GM10847 (cell line): ENCODE results near the gene FBLN2.

ENCODE experiments used
- POLR2A ChIP-seq: IDR thresholded peaks from 2 replicates; pipeline ENCODE4 v1.6.1; 2011; ENCODE audit not compliant: insufficient read length; ENCODE audit errors: extremely low read depth

The FBLN2 gene

GRCh38 chr3:13548696-13549622 lies at the start of gene FBLN2:
FBLN2 (plus strand) TSS chr3:13549125; CDS start chr3:13570356, 21,231 bp downstream.
- TF ChIP-seq POLR2A, result no peak

DNA sequence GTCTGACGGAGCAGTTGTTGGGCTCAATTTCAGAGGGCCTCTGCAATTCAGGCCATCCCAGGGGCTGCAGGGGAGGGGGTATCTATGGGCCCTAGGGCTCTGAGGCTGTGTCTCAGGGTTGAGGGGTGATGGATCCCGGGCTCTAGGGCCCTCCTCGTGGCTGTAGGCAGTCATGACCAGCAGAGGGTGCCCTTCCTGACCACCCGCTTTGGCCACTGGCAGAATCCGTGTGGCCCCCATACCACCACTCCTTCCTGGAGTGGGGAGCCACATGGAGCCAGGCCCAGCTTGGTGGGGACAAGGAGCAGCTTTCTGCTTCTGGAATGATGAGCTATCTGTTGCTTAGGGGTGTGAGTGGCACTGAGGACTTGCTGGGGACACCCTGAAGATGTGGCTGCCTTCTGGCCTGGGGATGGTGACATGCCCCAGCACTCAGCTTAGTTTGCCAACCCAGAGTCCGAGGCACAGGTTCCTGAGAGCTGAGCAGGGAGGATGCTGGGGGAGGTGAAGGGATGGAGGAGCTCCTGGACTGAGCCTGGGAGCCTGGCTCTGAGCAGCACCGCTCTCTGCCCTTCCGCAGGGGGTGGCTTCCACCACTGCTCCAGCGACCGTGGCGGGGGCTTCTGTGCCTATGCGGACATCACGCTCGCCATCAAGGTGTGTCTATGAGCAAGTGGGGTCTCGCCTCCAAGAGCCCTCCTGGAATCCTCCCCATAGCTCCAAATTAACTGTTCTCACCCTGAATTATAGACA lies 48.6 kb upstream of the FBLN2 start:
- no peak for TF ChIP-seq POLR2A

- no peak for TF ChIP-seq POLR2A
Measured at GRCh38 chr3:13501056-13501455, 47.9 kb upstream of the FBLN2 start.

GRCh38 chr3:13501521-13501920 lies 47.4 kb upstream of the FBLN2 start:
- no peak for TF ChIP-seq POLR2A

GRCh38 chr3:13501958-13502790 lies 46.8 kb upstream of the FBLN2 start:
- no peak for TF ChIP-seq POLR2A

DNA sequence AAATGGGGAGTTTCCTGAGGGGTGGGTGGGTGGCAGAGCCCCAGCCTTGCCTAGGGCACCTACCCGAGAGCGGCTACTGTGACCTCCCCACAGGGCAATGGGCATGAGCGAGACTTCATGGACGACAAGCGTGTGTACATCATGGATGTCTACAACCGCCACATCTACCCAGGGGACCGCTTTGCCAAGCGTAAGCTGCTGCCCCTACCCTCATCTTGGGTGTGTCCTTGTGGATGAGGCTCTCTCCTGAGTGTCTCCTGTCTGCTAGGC lies 46.2 kb upstream of the FBLN2 start:
- TF ChIP-seq POLR2A, result no peak

- no peak for TF ChIP-seq POLR2A
Measured at GRCh38 chr3:13504161-13504831, 44.6 kb upstream of the FBLN2 start.

GRCh38 chr3:13505147-13506130 lies 43.5 kb upstream of the FBLN2 start:
- no peak for TF ChIP-seq POLR2A

DNA sequence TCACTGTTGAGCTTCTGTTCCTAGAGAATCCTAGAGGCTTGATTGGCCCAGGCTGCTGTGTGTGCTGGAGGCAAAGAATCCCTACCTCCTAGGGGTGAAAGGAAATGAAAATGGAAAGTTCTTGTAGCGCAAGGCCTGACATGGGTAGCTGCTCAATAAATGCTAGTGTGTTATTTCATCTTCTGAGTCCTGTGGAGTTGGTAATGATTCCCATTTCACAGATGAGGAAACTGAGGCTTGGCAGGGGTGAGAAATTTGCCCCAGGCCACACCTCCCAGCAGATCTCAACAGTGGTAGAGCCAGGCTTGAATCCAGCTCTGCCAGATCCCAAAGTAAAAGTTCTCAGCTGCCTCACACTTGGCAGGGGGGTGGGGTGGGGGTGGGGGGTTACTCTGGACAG lies 42.7 kb upstream of the FBLN2 start:
- no peak for TF ChIP-seq POLR2A

DNA sequence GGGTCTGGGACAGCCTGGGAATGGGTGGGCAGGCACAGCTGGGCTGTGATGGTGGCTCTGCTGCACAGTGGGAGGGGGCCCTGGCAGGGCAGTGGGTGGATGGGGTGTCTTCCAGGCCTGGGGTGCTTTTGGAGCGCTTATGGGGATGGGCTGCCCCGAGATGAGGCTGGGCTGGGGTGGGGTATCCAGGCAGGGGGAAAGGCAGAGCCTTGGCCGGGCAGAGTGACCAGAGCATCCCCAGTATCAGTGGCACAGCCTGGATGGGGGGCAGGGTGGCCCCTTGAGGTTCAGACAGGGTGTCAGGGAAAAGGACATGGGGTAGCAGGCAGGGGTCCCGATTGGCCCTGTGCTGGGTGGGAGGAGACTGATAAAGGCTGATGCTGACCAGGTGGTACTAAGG lies 42.2 kb upstream of the FBLN2 start:
- TF ChIP-seq POLR2A, result no peak

DNA sequence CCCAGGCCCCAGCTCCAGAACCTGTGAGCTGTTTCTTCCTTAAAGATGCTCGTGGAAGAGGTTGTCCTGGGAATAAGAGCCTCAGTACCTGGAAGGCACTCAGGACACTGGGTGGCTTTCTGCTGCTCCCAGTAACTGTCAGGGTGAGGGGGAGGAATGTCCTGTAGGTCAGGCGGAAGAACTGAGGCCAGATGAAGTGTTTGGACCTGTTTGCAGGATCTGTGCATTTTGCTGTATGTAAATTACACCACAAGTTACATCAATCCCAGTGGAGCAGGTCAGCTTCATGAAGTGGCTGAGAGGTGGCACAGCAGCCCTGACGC lies 41.7 kb upstream of the FBLN2 start:
- no peak for TF ChIP-seq POLR2A

- TF ChIP-seq POLR2A, result no peak
Measured at GRCh38 chr3:13507570-13508339, 41.2 kb upstream of the FBLN2 start.

DNA sequence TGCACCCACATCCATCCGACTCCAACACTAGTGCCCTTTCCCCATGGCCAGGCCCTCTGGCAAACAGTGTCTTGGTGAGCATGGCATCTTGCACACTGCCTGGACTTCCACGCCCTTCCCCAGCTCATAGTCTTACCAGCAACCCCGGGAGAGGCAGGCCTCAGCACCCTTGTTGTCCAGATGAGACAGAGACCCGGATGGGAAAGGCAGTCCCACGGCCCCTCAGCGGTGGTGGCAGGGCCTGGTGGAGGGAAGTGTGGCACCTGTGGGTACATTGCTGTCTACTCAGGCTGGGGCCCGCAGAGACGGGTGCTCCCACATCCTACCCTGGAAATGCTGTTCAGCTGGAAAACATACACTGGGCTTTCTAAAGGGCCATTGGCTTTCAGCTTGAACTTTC lies 40.4 kb upstream of the FBLN2 start:
- no peak for TF ChIP-seq POLR2A
